Subcutaneous adipose tissue (tissue), 4 donors: ENCODE results near the gene ADIPOR2. TPM values are rescaled to one million over a fixed set of nuclear protein-coding genes. Genes with fewer than 3 reads are reported as not detected.

Experiments used
- CTCF ChIP-seq: fragments of 450-650 bp; IDR thresholded peaks from one replicate; pipeline ENCODE4 v1.5.1; 2016; ENCODE audit warnings: low read depth, mild to moderate bottlenecking, control low read depth, antibody characterized with exemption, moderate library complexity
- total RNA-seq, 4 donors: library from RNA; depleted of rRNA; stranded (reverse); fragments of >200 nt; gene quantifications; one replicate each; pipeline ENCODE4 v1.1.0, GENCODE V29; 2016

ADIPOR2 gene
- total RNA-seq, 4 donors from 2014 or later, result 69.4 to 122 (median 108) TPM

- no peak for TF ChIP-seq CTCF
Observed at GRCh38 chr12:1787714-1788113, 96.8 kb downstream of the ADIPOR2 start.

- no peak for TF ChIP-seq CTCF
Observed at GRCh38 chr12:1790444-1790843, 99.6 kb downstream of the ADIPOR2 start.

GRCh38 chr12:1791104-1791841 is 100.4 kb downstream of the ADIPOR2 start:
- TF ChIP-seq CTCF, result no peak

GRCh38 chr12:1792406-1792805 is 101.5 kb downstream of the ADIPOR2 start:
- no peak for TF ChIP-seq CTCF

- TF ChIP-seq CTCF, result no peak
Observed at GRCh38 chr12:1793426-1794210, 102.7 kb downstream of the ADIPOR2 start.

GRCh38 chr12:1794440-1795090 is 103.7 kb downstream of the ADIPOR2 start:
- no peak for TF ChIP-seq CTCF

- TF ChIP-seq CTCF, result no peak
Observed at GRCh38 chr12:1795221-1795784, 104.4 kb downstream of the ADIPOR2 start.
